Panc1 (cell line): ENCODE measurements around the gene SLFN12L.

Experiments
- POLR2AphosphoS5 ChIP-seq: IDR thresholded peaks from 2 replicates; pipeline ENCODE4 v1.6.1; 2012; ENCODE audit warnings: mild to moderate bottlenecking, low read depth, low read length, moderate library complexity
- SIN3A ChIP-seq: IDR thresholded peaks from 2 replicates; pipeline ENCODE4 v1.6.1; 2012; ENCODE audit warnings: low read depth, mild to moderate bottlenecking, low read length, moderate library complexity, borderline replicate concordance; ENCODE audit not compliant: insufficient read depth
- TF ChIP-seq, protein P1 (sequence below): fragments of 450-650 bp; IDR thresholded peaks from 2 replicates; pipeline ENCODE4 v1.5.1; 2017; ENCODE audit warnings: mild to moderate bottlenecking
- TF ChIP-seq, protein P2 (sequence below), 2 experiments: IDR thresholded peaks; 2 replicates each; pipeline ENCODE4 v1.6.1; 2011 to 2012; ENCODE audit warnings: low read depth in 2 of 2, control low read depth in 1 of 2, low read length in 1 of 2, mild to moderate bottlenecking in 1 of 2, moderate library complexity in 1 of 2; ENCODE audit not compliant: insufficient read depth in 1 of 2

DNA sequence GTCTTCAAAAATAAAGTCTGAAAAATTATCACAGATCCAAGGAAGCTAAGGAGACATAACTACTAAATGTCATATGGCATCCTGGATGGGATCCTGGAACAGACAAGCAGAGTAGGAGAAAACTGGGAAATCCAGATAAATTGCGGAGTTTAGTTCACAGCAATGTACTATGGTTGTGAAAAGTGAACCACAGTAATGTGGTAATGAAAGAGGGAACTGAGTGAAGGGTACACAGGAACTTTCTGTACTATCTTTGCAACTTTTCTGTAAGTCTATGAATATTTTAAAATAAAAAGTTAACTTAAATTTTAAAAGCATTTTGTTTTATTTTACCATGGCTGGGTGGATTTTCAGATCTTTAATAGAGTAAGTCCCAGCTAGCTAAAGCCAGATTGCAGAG, 16.3 kb downstream of the SLFN12L start:
- TF ChIP-seq, protein P1, sequence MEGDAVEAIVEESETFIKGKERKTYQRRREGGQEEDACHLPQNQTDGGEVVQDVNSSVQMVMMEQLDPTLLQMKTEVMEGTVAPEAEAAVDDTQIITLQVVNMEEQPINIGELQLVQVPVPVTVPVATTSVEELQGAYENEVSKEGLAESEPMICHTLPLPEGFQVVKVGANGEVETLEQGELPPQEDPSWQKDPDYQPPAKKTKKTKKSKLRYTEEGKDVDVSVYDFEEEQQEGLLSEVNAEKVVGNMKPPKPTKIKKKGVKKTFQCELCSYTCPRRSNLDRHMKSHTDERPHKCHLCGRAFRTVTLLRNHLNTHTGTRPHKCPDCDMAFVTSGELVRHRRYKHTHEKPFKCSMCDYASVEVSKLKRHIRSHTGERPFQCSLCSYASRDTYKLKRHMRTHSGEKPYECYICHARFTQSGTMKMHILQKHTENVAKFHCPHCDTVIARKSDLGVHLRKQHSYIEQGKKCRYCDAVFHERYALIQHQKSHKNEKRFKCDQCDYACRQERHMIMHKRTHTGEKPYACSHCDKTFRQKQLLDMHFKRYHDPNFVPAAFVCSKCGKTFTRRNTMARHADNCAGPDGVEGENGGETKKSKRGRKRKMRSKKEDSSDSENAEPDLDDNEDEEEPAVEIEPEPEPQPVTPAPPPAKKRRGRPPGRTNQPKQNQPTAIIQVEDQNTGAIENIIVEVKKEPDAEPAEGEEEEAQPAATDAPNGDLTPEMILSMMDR, result no peak
- TF ChIP-seq, protein P2, sequence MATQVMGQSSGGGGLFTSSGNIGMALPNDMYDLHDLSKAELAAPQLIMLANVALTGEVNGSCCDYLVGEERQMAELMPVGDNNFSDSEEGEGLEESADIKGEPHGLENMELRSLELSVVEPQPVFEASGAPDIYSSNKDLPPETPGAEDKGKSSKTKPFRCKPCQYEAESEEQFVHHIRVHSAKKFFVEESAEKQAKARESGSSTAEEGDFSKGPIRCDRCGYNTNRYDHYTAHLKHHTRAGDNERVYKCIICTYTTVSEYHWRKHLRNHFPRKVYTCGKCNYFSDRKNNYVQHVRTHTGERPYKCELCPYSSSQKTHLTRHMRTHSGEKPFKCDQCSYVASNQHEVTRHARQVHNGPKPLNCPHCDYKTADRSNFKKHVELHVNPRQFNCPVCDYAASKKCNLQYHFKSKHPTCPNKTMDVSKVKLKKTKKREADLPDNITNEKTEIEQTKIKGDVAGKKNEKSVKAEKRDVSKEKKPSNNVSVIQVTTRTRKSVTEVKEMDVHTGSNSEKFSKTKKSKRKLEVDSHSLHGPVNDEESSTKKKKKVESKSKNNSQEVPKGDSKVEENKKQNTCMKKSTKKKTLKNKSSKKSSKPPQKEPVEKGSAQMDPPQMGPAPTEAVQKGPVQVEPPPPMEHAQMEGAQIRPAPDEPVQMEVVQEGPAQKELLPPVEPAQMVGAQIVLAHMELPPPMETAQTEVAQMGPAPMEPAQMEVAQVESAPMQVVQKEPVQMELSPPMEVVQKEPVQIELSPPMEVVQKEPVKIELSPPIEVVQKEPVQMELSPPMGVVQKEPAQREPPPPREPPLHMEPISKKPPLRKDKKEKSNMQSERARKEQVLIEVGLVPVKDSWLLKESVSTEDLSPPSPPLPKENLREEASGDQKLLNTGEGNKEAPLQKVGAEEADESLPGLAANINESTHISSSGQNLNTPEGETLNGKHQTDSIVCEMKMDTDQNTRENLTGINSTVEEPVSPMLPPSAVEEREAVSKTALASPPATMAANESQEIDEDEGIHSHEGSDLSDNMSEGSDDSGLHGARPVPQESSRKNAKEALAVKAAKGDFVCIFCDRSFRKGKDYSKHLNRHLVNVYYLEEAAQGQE (IDR thresholded peaks at IDR 0.05; ENCODE audit: insufficient read depth in 1 of 2, low read depth in 2 of 2, low read length in 1 of 2), result no peak
- TF ChIP-seq SIN3A (no peak), POLR2AphosphoS5 (no peak)
